HEK293T (cell line): ENCODE data around the gene TTLL13.

Experiments used
- BHLHE40 ChIP-seq: fragments of 450-650 bp; IDR thresholded peaks from 2 replicates; pipeline ENCODE4 v1.6.1; 2016; ENCODE audit warnings: mild to moderate bottlenecking, moderate library complexity, borderline replicate concordance
- ELF4 ChIP-seq: fragments of 450-650 bp; IDR thresholded peaks from 2 replicates; pipeline ENCODE4 v1.6.1; 2017; ENCODE audit warnings: antibody characterized with exemption
- FOXA1 ChIP-seq: fragments of 450-650 bp; IDR thresholded peaks from 2 replicates; pipeline ENCODE4 v1.6.1; 2016; ENCODE audit warnings: mild to moderate bottlenecking
- NFRKB ChIP-seq: fragments of 450-650 bp; IDR thresholded peaks from 2 replicates; pipeline ENCODE4 v1.6.1; 2016; ENCODE audit warnings: mild to moderate bottlenecking, moderate library complexity
- PKNOX1 ChIP-seq: fragments of 450-650 bp; IDR thresholded peaks from 2 replicates; pipeline ENCODE4 v1.6.1; 2016
- TARDBP ChIP-seq: fragments of 450-650 bp; IDR thresholded peaks from 2 replicates; pipeline ENCODE4 v1.6.1; 2016
- ZNF384 ChIP-seq: fragments of 450-650 bp; IDR thresholded peaks from 2 replicates; pipeline ENCODE4 v1.6.1; 2016

DNA sequence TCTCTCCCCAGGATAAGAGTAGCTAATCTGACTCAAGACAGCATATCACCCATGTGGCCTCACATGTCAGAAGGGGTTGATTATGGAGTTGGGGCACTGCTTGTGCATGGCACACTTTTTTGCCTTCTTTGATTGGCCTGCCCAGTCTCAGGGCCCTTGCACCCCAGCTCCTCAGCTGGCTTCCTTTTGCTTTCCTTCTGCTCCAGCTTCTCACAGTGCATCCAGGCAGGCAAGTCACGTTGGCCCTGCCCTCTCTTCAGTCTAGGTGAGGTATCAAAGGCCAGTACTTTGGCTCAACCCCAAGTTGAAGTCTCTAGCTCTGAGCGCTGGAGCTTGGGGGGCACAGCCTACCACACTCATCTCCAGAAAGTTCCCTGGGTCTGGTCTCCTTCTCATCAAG, 58.3 kb downstream of the TTLL13 start:
- no peak for TF ChIP-seq FOXA1
- no peak for TF ChIP-seq BHLHE40
- no peak for TF ChIP-seq PKNOX1
- TF ChIP-seq NFRKB: no peak
- no peak for TF ChIP-seq ZNF384
- TF ChIP-seq TARDBP: no peak
- no peak for TF ChIP-seq ELF4
